GM19467 (cell line): Measurements from ENCODE around the gene ZMAT3.
A peak's percentile ranks its signal among the peaks of the same experiment; 100 is the strongest.
"Not testable (repeated sequence)": the region's sequence is repeated elsewhere in the genome, so short reads cannot be mapped to it uniquely, and the experiment has no call there.

ENCODE experiments used
- ATAC-seq: cut with Tn5 transposase; IDR thresholded peaks from one replicate; pipeline ENCODE4 v1.9.1; 2021; ENCODE audit warnings: mild to moderate bottlenecking, moderate library complexity; ENCODE audit not compliant: unreplicated experiment

Gene ZMAT3

GRCh38 chr3:179071323-179072099, at the start of gene ZMAT3:
Gene ZMAT3, minus strand, starts transcription at chr3:179071809. Its CDS starts 4,057 bp downstream, at chr3:179067752.
- ATAC-seq, result peak; percentile 66

- no peak for ATAC-seq
Observed at GRCh38 chr3:179116816-179117215, 45.2 kb upstream of the ZMAT3 start.

- ATAC-seq, result not testable (repeated sequence)
Observed at GRCh38 chr3:179115444-179115843, 43.8 kb upstream of the ZMAT3 start.

GRCh38 chr3:179113903-179114302, 42.3 kb upstream of the ZMAT3 start:
- no peak for ATAC-seq

GRCh38 chr3:179108086-179108485, 36.5 kb upstream of the ZMAT3 start:
- ATAC-seq, result no peak

GRCh38 chr3:179107617-179108016, 36.0 kb upstream of the ZMAT3 start:
- no peak for ATAC-seq

GRCh38 chr3:179105881-179106280, 34.3 kb upstream of the ZMAT3 start:
- ATAC-seq, result no peak

- ATAC-seq, result no peak
Observed at GRCh38 chr3:179100652-179101051, 29.0 kb upstream of the ZMAT3 start.

- no peak for ATAC-seq
Observed at GRCh38 chr3:179098388-179099077, 26.9 kb upstream of the ZMAT3 start.

GRCh38 chr3:179093807-179094206, 22.2 kb upstream of the ZMAT3 start:
- ATAC-seq, result no peak

GRCh38 chr3:179091113-179091512, 19.5 kb upstream of the ZMAT3 start:
- ATAC-seq, result peak; percentile 65

GRCh38 chr3:179088306-179088705, 16.7 kb upstream of the ZMAT3 start:
- ATAC-seq, result no peak

- no peak for ATAC-seq
Observed at GRCh38 chr3:179083977-179084376, 12.4 kb upstream of the ZMAT3 start.

GRCh38 chr3:179082416-179082815, 10.8 kb upstream of the ZMAT3 start:
- ATAC-seq, result no peak

- no peak for ATAC-seq
Observed at GRCh38 chr3:179081885-179082284, 10.3 kb upstream of the ZMAT3 start.

GRCh38 chr3:179079537-179079936, 7.9 kb upstream of the ZMAT3 start:
- no peak for ATAC-seq

GRCh38 chr3:179076243-179077027, 4.8 kb upstream of the ZMAT3 start:
- ATAC-seq, result peak; percentile 32

- no peak for ATAC-seq
Observed at GRCh38 chr3:179074656-179075055, 3.0 kb upstream of the ZMAT3 start.

GRCh38 chr3:179073816-179074215, 2.2 kb upstream of the ZMAT3 start:
- no peak for ATAC-seq

GRCh38 chr3:179072100-179072438, 460 bp upstream of the ZMAT3 start:
- peak; percentile 24 for ATAC-seq

- no peak for ATAC-seq
Observed at GRCh38 chr3:179071027-179071322, 634 bp downstream of the ZMAT3 start.
